NCI-H128 (cell line): ENCODE measurements around the gene ZMYM3.
"Not testable (repeated sequence)": the region's sequence is repeated elsewhere in the genome, so short reads cannot be mapped to it uniquely, and the experiment has no call there.

ENCODE experiments used
- DNase-seq: peaks from one replicate; lab custom pipeline; 2025; ENCODE audit not compliant: unreplicated experiment; lab: John Stamatoyannopoulos, UW

ZMYM3 gene

GRCh38 chrX:71254092-71254963 is at the start of gene ZMYM3:
Gene ZMYM3, minus strand, starts transcription at chrX:71254140. Its CDS starts 885 bp downstream, at chrX:71253255.
- DNase-seq: peak; percentile 85

- DNase-seq: no peak
Observed at GRCh38 chrX:71302461-71303213, 48.7 kb upstream of the ZMYM3 start.

DNA sequence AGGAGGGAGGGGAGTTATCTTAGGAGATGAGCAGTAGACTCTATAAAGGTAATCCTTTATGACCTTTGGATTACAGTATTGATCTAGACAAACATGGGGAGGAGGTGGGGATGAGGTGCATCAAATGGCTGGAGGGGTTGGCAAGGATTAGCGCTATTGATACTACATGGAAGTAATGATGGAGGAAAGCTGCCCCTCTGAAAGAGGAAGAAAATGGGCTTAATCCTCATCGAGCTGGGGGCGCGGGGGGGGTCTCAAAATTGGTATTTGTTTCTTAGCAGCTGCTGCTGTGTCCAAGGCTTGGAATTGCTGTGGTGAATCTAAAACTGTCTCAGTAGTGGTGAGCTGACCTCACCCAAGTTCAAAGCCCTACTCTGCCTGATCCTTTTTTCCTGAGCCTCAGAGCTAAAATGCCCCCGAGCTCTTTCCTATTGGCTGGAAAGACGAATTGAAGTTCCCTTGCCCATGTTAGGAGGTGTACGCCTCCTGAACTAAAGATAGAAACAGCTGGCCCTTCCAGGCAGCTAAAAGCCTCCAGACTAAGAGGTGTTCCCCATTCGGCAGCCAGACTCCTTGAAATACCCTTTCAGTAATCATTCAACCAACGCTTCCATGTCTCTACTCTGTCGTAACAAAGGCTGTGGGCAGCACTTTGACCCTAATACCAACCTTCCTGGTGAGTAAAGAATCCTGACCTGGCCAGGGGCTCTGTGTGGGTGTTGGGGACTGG is 47.4 kb upstream of the ZMYM3 start, which contains the start of gene ITGB1BP2:
TSS of gene ITGB1BP2 (plus strand) at position 556 of the 730 bp plus-strand sequence. CDS start at position 613, 57 bp downstream.
- DNase-seq: no peak

DNA sequence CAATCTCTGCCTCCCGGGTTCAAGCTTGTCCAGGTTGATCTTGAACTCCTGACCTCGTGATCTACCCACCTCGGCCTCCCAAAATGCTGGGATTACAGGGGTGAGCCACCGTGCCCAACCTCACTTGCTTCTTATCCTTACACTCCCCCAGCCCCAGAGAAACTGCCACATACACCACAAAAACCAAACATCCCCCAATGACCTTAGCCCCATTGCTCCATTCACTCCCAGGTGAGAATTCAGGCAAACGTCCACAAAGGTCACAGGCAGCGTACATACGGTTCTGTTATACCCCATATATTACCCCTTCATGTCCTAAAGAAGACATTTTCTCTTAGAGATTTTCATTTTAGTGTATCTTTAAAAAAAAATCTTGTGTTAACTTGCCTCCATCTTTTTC is 46.6 kb upstream of the ZMYM3 start:
- not testable (repeated sequence) for DNase-seq

GRCh38 chrX:71300064-71300463 is 46.1 kb upstream of the ZMYM3 start:
- not testable (repeated sequence) for DNase-seq

DNA sequence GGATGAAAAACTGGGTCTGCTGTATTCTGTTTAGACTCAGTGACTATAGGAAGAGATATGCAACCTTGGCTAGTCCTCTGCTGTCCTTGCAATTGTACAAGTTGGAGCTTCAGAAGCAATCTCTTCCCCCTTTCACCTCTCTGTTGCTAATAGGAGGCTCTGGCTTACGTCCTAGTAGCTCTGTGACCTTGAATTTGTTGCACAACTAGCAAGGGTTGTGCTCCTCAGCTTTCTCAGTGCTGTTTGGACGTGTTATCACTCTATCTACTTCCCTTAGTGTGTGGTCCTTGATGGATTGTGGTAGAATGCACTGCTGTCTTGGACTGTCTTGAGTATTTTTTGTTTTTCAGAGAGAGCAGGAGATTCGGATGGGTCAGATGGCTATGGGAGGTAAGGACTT is 44.2 kb upstream of the ZMYM3 start:
- no peak for DNase-seq

- no peak for DNase-seq
Observed at GRCh38 chrX:71296806-71297205, 42.9 kb upstream of the ZMYM3 start.

- no peak for DNase-seq
Observed at GRCh38 chrX:71292669-71293365, 38.9 kb upstream of the ZMYM3 start.

- no peak for DNase-seq
Observed at GRCh38 chrX:71291381-71291780, 37.4 kb upstream of the ZMYM3 start.

DNA sequence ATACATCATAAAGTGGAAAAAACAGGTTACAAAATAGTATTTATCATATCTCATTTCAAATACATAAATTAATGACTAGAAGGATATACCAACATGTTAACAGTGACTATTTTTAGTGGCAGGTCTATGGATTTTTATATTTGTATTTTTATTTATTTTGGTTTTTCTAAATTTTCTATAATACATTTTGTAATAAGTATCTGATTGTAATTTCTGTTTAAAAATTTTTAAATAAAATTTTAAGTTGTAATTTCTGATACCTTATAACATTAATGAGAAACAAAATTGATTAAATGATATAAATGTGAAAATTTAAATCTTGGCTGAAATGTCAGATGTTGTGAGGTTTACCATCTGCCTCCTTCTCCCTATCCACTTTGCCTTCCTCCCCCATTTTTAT is 32.0 kb upstream of the ZMYM3 start:
- no peak for DNase-seq

DNA sequence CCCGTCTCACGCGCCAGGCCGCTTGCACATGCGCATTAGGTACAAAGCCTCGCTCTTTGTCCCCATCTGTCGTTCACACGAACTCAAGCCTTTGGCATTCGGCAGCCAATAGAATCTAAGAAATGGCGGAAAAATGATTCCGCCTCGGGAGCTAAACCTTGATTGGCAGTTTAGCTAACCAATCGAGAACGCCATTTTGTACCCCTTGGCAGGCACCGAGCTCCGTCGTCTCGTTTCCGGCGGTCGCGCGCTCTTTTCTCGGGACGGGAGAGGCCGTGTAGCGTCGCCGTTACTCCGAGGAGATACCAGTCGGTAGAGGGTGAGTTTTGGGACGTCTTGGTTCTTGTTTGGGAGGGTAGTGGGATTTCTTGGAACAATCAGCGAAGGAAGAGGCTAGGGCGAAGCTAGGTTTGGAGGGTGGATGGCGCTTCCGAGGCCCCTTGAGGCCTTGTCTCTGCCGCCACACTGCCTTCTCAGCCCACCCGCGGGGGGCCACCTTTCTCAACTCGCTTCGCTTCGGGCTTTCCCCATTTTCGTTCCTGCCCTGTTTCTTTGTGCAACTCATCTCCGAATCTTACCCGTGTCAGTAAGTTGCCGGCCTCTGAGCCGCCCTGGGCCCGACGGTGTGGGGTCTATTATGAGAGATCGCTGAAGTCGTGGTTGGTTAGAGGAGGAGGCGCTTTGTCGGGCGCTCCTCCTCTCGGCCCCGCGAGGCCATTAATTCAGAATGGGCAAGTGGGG is 29.6 kb upstream of the ZMYM3 start, which contains the start of gene NONO:
TSS of gene NONO (plus strand) at position 233 of the 741 bp plus-strand sequence. CDS start 7,003 bp downstream, outside the sequence.
- peak; percentile 98 for DNase-seq

- no peak for DNase-seq
Observed at GRCh38 chrX:71282514-71283402, 28.8 kb upstream of the ZMYM3 start.

DNA sequence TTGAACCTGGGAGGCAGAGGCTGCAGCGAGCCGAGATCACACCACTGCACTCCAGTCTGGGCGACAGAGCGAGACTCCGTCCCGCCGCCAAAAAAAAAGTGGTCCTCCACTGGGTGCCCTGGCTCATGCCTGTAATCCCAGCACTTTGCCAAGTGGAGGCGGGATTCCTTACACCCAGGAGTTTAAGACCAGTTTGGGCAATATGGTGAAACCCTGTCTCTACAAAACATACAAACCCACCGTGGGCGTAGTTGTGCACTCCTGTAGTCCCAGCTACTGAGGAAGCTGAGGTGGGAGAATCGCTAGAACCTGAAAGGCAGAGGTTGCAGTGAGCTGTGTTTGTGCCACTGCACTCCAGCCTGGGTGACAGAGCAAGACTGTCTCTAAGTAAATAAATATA is 27.4 kb upstream of the ZMYM3 start:
- not testable (repeated sequence) for DNase-seq

DNA sequence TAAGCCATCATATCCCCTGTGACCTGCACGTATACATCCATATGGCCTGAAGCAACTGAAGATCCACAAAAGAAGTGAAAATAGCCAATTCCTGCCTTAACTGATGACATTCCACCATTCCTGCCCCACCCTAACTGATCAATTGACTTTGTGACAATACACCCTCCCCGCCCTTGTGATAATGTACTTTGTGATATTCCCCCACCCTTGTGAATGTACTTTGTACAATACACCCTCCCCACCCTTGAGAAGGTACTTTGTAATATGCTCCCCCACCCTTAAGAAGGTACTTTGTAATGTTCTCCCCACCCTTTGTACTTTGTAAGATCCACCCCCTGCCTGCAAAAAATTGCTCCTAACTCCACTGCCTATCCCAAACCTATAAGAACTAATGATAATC is 18.4 kb upstream of the ZMYM3 start:
- DNase-seq: not testable (repeated sequence)

DNA sequence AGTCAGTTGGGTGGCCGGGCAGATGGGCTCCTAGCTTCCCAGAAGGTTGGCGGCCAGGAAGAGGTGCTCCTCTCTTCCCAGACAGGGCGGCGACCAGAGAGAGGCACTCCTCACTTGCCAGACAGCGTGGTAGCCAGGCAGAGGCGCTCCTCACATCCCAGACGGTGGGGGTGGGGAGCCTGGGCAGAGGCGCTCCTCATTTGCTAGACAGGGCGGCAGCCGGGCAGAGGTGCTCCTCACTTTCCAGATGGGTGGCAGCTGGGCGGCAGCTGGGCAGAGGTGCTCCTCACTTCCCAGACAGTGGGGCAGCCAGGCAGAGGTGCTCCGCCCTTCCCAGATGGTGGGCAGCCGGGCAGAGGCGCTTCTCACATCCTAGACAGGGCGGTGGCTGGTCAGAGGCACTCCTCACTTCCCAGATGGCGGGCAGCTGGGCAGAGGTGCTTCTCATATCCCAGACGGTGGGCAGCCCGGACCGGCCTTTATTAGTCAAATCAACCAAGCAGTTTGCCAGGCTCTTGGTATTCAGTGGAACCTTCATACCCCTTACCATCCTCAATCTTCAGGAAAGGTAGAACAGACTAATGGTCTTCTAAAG is 16.0 kb upstream of the ZMYM3 start:
- DNase-seq: no peak

DNA sequence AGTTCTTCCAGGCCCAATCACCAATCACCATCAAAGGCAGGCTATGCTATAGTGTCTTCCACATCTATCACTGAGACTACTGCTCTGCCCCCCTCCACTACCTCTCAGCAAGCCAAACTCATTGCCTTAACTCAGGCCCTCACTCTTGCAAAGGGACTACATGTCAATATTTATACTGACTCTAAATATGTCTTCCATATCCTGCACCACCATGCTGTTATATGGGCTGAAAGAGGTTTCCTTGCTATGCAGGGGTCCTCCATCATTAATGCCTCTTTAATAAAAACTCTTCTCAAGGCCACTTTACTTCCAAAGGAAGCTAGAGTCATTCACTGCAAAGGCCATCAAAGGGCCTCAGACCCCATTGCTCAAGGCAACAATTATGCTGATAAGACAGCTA is 14.7 kb upstream of the ZMYM3 start:
- DNase-seq: not testable (repeated sequence)

GRCh38 chrX:71256856-71257255 is 2.9 kb upstream of the ZMYM3 start:
- no peak for DNase-seq

DNA sequence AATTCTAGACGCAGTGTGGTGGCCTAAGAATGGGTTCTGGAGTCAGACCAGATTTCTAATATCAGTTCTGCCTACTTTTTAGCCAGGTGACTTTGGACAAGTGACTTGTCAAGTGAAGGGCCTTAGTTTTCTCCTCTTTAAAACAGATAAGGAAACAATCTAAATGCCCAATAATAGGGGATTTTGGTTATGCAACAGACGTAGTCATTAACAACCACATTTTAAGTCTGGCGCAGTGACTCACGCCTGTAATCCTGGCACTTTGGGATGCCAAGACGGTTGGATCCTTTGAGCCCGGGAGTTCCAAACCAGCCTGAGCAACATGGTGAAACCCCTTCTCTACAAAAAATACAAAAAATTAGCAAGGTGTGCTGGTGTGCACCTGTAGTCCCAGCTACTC is 2.1 kb upstream of the ZMYM3 start:
- DNase-seq: no peak
